Activated naive CD4-positive, alpha-beta T cell treated with anti-CD3 and anti-CD28 coated beads, Interleukin-2, amount 50 U/mL, for 24 hours (primary cell): ENCODE data around the gene HOXB8.

Experiments
- H3K27ac Mint-ChIP-seq: one replicate; pipeline ENCODE4 v1.8.0; 2021; ENCODE audit warnings: mild to moderate bottlenecking, mixed read lengths
- H3K27me3 Mint-ChIP-seq: one replicate; pipeline ENCODE4 v1.8.0; 2021; ENCODE audit warnings: mixed read lengths
- H3K36me3 Mint-ChIP-seq: one replicate; pipeline ENCODE4 v1.8.0; 2021; ENCODE audit warnings: mixed read lengths
- H3K4me1 Mint-ChIP-seq: one replicate; pipeline ENCODE4 v1.8.0; 2021; ENCODE audit warnings: mixed read lengths
- H3K4me3 Mint-ChIP-seq: one replicate; pipeline ENCODE4 v1.8.0; 2021; ENCODE audit warnings: mild to moderate bottlenecking, mixed read lengths
- H3K9me3 Mint-ChIP-seq: one replicate; pipeline ENCODE4 v1.8.0; 2021; ENCODE audit warnings: mixed read lengths

HOXB8 gene

GRCh38 chr17:48615047-48615962 lies at the start of gene HOXB8:
Gene HOXB8, minus strand, starts transcription at chr17:48615292. Its CDS starts 588 bp downstream, at chr17:48614704.
- peak within 1 kb of the TSS; percentile 62 for H3K27ac Mint-ChIP-seq
- peaks cover 57% of the 10 kb centered on the region for H3K27me3 Mint-ChIP-seq
- H3K4me3 Mint-ChIP-seq, result peak within 1 kb of the TSS; percentile 71
- peaks cover 67% of the 10 kb centered on the region for H3K4me1 Mint-ChIP-seq
- no peaks in the 10 kb centered on the region for H3K36me3 Mint-ChIP-seq
- no peaks in the 10 kb centered on the region for H3K9me3 Mint-ChIP-seq

GRCh38 chr17:48663134-48663924 lies 48.2 kb upstream of the HOXB8 start:
- Mint-ChIP-seq H3K27ac (no peak overlapping the region), H3K9me3 (no peaks in the 10 kb centered on the region), H3K4me1 (no peaks in the 10 kb centered on the region), H3K27me3 (peaks cover 5% of the 10 kb centered on the region), H3K36me3 (no peaks in the 10 kb centered on the region), H3K4me3 (no peak overlapping the region)

GRCh38 chr17:48655913-48656312 lies 40.8 kb upstream of the HOXB8 start:
- Mint-ChIP-seq H3K36me3 (no peaks in the 10 kb centered on the region), H3K4me3 (no peak overlapping the region), H3K27me3 (no peaks in the 10 kb centered on the region), H3K27ac (no peak overlapping the region), H3K4me1 (peaks cover 4% of the 10 kb centered on the region), H3K9me3 (no peaks in the 10 kb centered on the region)

GRCh38 chr17:48649741-48650140 lies 34.6 kb upstream of the HOXB8 start:
- H3K9me3 Mint-ChIP-seq, result no peaks in the 10 kb centered on the region
- H3K4me3 Mint-ChIP-seq, result no peak overlapping the region
- no peaks in the 10 kb centered on the region for H3K36me3 Mint-ChIP-seq
- peaks cover 16% of the 10 kb centered on the region for H3K4me1 Mint-ChIP-seq
- H3K27ac Mint-ChIP-seq, result no peak overlapping the region
- H3K27me3 Mint-ChIP-seq, result peaks cover 28% of the 10 kb centered on the region

DNA sequence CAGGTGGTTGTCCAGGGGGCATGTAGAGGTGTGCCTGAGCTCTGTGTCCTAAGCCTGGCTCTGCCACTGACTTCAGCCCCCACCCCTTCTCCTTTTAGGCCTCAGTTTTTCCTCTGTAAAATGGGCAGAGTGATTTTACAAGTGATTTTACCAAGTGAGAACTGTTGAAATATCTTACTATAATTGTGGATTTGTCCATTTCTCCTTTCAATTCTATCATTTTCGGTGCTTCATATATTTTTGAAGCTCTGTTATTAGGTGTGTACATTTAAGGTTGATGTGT lies 32.8 kb upstream of the HOXB8 start:
- Mint-ChIP-seq H3K4me3 (peak overlapping the region; percentile 73), H3K9me3 (no peaks in the 10 kb centered on the region), H3K27ac (no peak overlapping the region), H3K27me3 (peaks cover 37% of the 10 kb centered on the region), H3K36me3 (no peaks in the 10 kb centered on the region), H3K4me1 (peaks cover 16% of the 10 kb centered on the region)

GRCh38 chr17:48647103-48647962 lies 32.2 kb upstream of the HOXB8 start:
- H3K36me3 Mint-ChIP-seq, result no peaks in the 10 kb centered on the region
- peaks cover 17% of the 10 kb centered on the region for H3K4me1 Mint-ChIP-seq
- H3K4me3 Mint-ChIP-seq, result peak overlapping the region; percentile 86
- no peak overlapping the region for H3K27ac Mint-ChIP-seq
- peaks cover 43% of the 10 kb centered on the region for H3K27me3 Mint-ChIP-seq
- H3K9me3 Mint-ChIP-seq, result no peaks in the 10 kb centered on the region

DNA sequence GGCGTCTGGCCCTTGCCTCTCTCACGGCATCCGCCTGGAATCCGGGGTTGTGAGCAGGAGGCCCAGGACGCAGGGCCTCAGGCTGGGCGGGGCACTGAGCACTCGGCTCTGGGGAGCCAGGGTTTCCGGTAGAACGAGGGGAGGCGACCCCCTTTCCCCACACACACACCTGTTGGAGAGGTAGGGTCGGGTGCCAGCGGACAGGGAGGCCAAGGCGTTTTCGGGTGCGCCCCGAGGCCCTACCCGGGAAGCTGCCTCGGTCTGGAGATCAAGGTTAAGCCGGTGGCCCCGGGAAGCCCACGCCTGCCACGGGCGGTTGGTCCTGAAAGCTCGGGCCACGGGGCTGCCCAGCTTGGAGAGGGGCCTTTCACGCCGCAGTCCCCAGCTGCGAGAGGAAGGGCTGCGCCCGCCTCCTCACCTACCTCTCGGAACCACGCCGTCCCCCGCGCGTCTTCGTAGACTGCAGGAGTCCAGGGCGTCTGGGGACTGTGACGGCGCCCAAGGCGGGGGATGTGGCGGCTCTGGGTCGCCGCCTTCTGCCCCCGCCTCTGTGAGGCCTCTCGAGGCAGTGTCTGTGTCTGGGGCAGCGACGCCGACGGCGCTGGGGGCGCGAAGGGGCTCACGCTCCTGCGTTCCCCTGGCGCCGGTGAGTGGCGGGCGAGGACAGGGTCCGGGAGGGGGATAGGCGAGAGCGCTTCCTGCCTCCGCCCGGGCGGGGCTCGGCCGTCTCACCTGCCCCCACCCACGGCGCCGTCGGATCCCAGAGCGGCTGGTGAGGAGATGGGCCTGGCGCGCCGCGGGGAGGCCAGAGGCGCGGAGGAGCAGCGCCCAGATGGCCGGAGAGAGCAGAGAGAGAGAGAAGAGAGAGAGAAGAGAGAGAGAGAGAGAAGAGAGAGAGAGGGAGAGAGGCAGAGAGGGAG lies 31.4 kb upstream of the HOXB8 start:
- Mint-ChIP-seq H3K4me1 (peaks cover 21% of the 10 kb centered on the region), H3K27ac (no peak overlapping the region), H3K36me3 (no peaks in the 10 kb centered on the region), H3K27me3 (peaks cover 49% of the 10 kb centered on the region), H3K4me3 (peak overlapping the region; percentile 86), H3K9me3 (no peaks in the 10 kb centered on the region)

DNA sequence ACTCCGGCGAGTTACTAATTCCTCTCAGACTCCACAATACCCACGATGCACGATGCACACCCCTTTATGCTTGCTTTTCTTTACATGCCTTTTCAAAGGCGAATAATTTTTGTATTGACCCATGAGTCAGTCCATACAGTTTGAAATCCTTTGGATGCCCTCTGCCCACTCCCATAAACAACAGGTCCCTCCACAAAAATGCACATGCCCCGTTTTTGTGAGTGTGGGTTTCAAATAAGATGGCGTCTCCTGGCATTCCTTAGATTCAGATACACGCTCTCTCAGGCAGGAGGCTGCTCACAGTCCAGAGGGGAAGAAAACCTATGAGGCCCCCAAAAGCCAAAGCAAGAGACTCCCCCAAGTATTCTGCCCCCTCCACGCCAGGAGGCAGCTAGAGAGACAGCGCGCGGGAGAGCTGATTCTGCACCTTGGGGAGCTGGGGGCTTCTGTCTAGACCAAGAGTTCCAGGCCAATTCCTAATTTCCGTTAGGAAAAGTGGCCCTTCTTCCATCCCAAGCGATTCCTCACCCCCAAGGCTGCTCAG lies 30.6 kb upstream of the HOXB8 start:
- Mint-ChIP-seq H3K27me3 (peaks cover 55% of the 10 kb centered on the region), H3K27ac (no peak overlapping the region), H3K9me3 (no peaks in the 10 kb centered on the region), H3K4me3 (peak overlapping the region; percentile 42), H3K4me1 (peaks cover 24% of the 10 kb centered on the region), H3K36me3 (peaks cover 1% of the 10 kb centered on the region)

GRCh38 chr17:48644910-48645557 lies 29.9 kb upstream of the HOXB8 start:
- Mint-ChIP-seq H3K9me3 (no peaks in the 10 kb centered on the region), H3K4me1 (peaks cover 24% of the 10 kb centered on the region), H3K27me3 (peaks cover 59% of the 10 kb centered on the region), H3K27ac (no peak overlapping the region), H3K4me3 (peak overlapping the region; percentile 42), H3K36me3 (peaks cover 1% of the 10 kb centered on the region)

- Mint-ChIP-seq H3K27ac (no peak overlapping the region), H3K9me3 (no peaks in the 10 kb centered on the region), H3K27me3 (peaks cover 62% of the 10 kb centered on the region), H3K4me1 (peaks cover 24% of the 10 kb centered on the region), H3K4me3 (no peak overlapping the region), H3K36me3 (peaks cover 1% of the 10 kb centered on the region)
Observed at GRCh38 chr17:48644159-48644558, 29.1 kb upstream of the HOXB8 start.

DNA sequence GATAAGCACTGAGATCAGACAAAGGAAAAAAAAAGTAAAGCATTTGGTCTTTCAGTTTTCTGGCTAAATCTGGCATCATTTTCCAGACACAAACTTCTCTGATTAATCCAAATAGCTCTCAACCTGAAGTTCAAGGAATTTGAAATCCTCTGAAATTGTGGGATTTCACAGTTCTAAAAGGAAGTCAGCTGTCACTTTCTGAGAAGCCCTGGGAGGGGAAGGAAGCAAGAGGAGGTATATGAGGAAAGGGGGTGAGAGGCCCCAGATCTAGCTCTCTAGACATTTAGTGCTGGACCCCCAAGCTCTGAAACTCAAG lies 28.6 kb upstream of the HOXB8 start:
- no peaks in the 10 kb centered on the region for H3K9me3 Mint-ChIP-seq
- H3K36me3 Mint-ChIP-seq, result peaks cover 1% of the 10 kb centered on the region
- H3K4me1 Mint-ChIP-seq, result peaks cover 24% of the 10 kb centered on the region
- peaks cover 65% of the 10 kb centered on the region for H3K27me3 Mint-ChIP-seq
- no peak overlapping the region for H3K27ac Mint-ChIP-seq
- H3K4me3 Mint-ChIP-seq, result no peak overlapping the region

- no peaks in the 10 kb centered on the region for H3K9me3 Mint-ChIP-seq
- no peak overlapping the region for H3K4me3 Mint-ChIP-seq
- no peak overlapping the region for H3K27ac Mint-ChIP-seq
- peaks cover 65% of the 10 kb centered on the region for H3K27me3 Mint-ChIP-seq
- peaks cover 1% of the 10 kb centered on the region for H3K36me3 Mint-ChIP-seq
- peaks cover 24% of the 10 kb centered on the region for H3K4me1 Mint-ChIP-seq
Observed at GRCh38 chr17:48642843-48643696, 28.0 kb upstream of the HOXB8 start.

DNA sequence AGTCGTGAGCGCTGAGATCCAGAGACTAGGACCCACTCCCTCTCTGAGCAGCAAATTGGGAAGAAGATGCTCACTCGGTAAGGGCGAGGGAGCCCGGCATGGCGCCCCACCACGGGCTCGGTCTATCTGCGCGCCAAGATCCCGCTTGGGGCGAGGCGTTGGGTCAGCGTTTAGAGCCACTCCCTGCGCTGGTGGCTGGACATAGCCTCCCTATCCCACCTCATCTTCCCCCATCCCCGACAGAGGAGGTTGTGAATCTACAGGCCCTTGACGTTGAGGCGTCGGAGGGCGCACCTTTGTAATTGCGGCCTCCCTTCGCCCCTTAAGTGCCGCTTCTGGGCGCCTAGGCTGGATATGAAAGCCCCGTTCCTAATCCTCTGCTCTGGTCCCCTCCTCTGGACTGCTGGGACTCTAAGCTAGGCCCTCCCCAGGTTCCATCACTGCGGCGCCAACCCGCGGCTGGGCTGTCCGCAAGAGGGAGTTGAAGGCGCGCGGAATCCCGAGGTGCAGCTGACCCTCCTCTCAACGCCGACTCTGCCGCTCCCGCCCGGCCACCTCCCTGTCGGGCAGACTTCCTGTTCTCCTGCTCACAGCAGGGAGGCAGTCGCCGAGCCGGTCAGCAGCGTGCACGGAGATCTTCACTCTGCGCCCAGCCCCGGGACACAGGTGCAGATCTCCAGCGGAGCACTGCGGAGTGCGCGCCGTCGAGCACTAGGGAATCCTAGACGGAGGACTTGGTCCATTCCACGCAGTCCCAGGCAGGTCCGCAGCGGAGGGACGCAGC lies 27.2 kb upstream of the HOXB8 start:
- no peak overlapping the region for H3K4me3 Mint-ChIP-seq
- H3K27me3 Mint-ChIP-seq, result peaks cover 64% of the 10 kb centered on the region
- H3K9me3 Mint-ChIP-seq, result no peaks in the 10 kb centered on the region
- peaks cover 17% of the 10 kb centered on the region for H3K4me1 Mint-ChIP-seq
- peaks cover 1% of the 10 kb centered on the region for H3K36me3 Mint-ChIP-seq
- H3K27ac Mint-ChIP-seq, result no peak overlapping the region
